GM18907 (cell line): Measurements from ENCODE around the gene SCMH1.
"Not testable (repeated sequence)": the region's sequence is repeated elsewhere in the genome, so short reads cannot be mapped to it uniquely, and the experiment has no call there.

ENCODE experiments used
- ATAC-seq: cut with Tn5 transposase; IDR thresholded peaks from one replicate; pipeline ENCODE4 v1.9.1; 2021; ENCODE audit warnings: mild to moderate bottlenecking, moderate library complexity; ENCODE audit not compliant: unreplicated experiment

The SCMH1 gene

DNA sequence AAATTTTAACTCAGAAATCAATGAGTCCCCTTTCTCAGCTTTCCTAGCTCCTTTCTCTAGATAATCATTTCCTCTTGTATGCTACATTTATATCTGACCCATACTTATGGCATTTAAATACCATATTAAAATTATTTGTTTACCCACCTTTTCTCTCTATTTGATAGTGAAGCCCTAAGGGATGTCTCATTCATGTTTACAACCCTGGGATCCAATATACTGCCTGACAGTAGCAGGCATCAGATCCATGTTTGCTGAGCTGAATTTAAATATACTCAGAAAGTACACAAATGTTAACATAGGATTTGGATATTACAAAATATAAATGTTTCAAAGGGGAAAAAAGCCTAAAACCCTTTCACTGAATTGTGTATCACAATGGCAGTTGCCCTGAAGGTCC, 26.5 kb downstream of the SCMH1 start:
- ATAC-seq: no peak

DNA sequence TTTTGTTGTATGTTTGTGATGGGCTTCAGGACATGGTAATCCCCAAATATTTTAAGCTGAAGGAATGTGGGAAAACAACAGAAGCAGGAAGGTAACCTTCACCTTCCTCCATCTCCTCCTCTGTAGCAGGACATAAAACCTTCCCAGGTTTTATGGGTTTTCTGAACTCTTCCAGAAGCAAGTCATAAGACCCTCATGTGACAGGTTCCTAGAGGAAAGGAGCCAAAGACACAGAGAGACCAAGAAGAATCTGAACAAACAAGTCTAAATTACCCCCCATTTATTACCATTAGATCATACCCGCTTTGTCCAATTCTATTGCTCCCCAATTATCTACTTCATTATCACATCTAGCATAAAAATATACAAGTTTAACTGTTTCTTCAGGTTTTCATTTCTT, 28.8 kb downstream of the SCMH1 start:
- ATAC-seq: no peak

DNA sequence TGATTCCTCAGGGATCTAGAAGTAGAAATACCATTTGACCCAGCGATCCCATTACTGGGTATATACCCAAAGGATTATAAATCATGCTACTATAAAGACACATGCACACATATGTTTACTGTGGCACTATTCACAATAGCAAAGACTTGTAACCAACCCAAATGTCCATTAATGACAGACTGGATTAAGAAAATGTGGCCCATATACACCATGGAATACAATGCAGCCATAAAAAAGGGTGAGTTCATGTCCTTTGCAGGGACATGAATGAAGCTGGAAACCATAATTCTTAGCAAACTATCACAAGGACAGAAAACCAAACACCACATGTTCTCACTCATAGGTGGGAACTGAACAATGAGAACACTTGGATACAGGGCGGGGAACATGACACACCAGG, 30.5 kb downstream of the SCMH1 start:
- ATAC-seq: not testable (repeated sequence)

DNA sequence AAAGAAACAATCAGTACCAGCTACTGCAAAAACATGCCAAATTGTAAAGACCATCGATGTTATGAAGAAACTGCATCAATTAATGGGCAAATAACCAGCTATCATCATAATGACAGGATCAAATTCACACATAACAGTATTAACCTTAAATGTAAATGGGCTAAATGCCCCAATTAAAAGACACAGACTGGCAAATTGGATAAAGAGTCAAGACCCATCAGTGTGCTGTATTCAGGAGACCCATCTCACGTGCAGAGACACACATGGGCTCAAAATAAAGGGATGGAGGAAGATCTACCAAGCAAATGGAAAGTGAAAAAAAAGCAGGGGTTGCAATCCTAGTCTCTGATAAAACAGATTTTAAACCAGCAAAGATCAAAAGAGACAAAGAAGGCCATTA, 35.1 kb downstream of the SCMH1 start:
- not testable (repeated sequence) for ATAC-seq

DNA sequence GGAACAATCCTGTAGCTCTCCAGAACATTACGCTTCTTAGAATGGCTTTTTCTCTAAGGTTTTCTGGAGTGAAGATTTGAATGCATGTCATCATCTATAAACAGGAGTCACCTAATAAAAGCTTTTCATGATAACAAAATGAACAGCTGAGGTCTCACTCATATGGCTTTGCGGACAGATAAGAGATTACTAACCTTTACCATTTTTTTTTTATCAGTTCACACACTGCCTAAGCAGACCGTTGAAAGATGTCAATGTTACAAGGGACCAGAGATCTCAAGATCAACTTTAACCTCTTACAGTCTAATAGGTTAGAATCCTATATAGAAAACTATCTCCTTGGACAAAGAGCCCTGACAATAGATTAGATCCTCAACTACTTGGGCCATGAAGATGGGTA, 41.4 kb downstream of the SCMH1 start:
- no peak for ATAC-seq

DNA sequence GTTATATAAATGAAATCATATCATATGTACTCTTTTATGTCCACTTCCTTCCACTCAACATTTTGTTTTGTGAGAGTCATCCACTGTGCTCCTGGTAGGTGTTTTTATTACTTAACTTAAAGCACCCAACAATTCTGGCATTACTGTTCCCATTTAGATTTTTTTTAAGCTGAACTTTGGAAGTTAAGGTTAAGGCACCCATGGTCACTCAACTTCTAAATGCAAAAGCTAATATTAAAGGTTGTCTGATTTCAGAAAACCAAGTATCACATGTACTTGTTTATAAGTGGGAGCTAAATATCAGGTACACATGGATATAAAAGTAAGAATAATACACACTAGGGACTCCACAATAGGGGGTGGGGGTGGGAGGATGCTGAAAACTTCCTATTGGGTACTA, 42.7 kb downstream of the SCMH1 start:
- ATAC-seq: no peak

DNA sequence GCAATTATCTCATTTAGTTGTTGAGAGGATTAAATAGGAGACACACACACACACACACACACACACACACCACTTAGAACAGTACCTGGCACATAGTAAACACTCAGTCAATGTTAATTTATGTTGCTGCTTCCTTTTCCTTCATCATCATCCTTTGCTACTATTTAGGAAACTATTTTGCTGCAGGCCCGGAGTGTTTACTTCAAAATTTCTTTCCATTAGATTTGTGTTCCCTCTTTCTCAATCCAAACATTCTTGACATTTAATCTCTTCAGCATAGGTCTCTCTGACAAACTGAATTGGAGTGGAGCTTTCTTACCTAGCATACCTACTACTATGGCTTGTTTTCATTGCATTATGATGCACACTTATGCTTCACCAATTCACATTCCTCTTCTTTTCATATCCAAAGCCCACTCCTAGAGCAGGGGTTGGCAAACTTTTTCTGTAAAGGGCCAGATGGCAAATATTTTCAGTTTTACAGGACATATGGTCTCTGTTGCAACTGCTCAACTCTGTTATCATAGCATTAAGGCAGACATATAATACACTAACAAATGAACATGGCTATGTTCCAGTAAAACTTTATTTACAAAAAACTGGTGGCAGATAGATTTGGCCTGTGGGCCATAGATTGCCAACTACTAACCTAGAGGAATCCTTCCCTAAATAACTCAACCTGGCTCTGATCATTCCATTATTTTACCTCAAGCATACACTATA, 49.5 kb downstream of the SCMH1 start:
- no peak for ATAC-seq

DNA sequence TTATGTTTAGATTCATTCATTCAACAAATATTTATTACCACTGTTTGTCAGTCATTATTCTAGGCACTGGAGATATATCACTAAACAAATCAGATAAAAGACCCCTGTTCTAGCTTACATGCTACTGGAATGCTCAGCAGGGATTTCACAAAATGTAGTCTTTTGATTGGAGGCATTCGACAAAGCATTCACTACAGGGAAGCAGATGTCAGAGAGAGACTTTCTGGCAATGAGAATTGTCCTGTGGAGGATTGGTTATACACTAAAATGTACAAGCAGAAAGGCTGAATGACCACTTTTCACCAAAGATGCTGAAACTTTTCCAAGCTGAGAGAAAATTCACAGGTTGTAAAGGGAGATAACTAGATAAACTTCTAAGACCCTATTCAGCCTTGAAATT, 57.7 kb downstream of the SCMH1 start:
- ATAC-seq: no peak

DNA sequence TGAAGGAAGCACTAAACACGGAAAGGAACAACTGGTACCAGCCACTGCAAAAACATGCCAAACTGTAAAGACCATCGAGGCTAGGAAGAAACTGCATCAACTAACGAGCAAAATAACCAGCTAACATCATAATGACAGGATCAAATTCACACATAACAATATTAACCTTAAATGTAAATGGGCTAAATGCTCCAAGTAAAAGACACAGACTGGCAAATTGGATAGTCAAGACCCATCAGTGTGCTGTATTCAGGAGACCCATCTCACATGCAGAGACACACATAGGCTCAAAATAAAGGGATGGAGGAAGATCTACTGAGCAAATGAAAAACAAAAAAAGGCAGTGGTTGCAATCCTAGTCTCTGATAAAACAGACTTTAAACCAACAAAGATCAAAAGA, 63.9 kb downstream of the SCMH1 start:
- ATAC-seq: not testable (repeated sequence)

DNA sequence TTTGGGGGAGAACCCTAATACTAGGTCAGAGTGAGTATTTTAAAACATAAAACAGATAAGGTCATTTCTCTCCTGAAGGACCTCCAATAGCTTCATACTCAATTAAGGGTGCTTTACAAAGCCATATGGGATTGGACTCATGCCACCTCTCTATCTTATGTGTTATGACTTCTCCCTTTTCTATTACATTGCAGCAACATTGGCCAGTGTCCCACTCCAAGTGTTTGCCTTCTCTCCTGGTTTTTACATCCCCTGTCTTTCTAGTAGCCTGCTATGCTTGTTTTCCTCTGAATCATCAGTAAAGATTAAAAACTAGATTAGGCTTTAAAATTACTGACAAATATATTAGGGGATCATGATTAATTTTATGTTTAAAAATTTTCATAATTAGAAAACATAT, 66.6 kb downstream of the SCMH1 start:
- no peak for ATAC-seq

DNA sequence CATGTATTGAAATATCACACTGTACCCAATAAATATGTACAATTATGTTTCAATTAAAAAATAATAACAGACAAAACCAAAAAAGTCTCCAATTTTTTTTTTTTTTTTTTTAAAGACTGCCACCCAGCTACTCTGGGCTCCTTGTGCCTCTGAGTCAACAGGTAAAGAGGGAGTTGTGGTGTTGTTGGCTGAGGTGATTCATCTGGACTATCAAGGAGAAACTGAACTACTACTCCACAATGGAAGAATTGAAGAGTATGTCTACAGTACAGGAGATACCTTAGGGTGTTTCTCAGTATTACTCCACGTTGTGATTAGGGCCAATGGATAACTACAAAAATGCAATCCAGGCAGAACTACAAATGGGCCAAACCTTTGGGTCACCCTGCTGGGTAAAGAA, 67.9 kb downstream of the SCMH1 start:
- no peak for ATAC-seq

DNA sequence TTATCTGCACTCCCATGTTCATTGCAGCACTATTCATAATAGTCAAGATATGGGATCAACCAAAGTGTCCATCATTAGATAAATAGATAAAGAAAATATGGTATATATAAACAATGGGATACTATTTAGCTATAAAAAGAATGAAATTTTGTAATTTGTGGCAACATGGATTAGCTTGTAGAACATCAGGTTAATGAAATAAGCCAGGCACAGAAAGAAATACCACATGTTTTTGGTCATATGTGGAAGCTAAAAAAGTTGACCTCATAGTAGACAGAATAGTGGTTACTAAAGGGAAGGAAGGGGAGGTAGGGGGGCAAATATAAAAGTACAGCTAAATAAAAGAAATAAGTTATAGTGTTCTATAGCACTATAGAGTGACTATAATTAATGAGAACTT, 68.5 kb downstream of the SCMH1 start:
- no peak for ATAC-seq

DNA sequence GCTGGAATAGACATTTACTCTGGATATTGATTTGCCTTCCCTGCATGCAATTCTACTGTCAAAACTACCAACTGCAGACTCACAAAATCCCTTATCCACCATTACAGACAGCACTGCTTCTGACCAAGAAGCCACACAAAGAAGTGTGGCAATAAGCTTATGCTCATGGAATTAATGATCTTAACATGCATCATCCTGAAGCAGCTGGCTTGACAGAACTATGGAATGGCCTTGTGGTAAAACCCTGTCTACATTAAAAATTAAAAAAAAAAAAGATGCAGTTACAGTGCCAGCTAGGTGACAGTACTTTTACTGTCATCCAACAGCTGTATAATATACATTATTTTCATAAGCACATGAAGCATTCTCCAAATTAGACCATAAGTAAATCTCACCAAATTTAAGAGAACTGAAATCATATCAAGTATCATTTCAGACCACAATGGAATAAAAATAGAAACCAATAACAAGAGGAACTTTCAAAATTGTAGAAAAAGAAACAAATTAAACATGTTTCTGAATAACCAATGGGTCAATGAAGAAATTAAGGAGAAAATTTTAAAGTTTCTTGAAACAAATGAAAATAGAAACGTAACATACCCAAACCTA, 70.7 kb downstream of the SCMH1 start:
- no peak for ATAC-seq

DNA sequence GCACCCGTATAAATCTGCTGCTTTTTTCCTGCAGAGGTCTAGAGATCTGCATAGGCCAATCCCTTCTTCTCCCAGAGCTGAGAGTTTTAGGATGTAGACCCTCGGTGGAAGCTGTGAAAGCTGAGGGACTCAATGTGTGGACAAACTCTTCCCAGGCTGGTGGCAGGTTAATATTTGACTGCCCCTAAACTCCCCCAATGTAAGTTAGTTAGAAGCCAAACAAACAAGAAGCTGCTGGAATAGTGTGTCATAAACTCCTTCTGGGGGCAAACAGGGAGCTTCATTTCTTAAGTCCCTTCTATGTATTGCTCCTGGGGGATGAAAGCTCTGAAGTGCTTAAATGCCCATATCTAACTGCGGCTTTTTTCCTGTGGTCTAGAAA, 72.3 kb downstream of the SCMH1 start:
- ATAC-seq: no peak

DNA sequence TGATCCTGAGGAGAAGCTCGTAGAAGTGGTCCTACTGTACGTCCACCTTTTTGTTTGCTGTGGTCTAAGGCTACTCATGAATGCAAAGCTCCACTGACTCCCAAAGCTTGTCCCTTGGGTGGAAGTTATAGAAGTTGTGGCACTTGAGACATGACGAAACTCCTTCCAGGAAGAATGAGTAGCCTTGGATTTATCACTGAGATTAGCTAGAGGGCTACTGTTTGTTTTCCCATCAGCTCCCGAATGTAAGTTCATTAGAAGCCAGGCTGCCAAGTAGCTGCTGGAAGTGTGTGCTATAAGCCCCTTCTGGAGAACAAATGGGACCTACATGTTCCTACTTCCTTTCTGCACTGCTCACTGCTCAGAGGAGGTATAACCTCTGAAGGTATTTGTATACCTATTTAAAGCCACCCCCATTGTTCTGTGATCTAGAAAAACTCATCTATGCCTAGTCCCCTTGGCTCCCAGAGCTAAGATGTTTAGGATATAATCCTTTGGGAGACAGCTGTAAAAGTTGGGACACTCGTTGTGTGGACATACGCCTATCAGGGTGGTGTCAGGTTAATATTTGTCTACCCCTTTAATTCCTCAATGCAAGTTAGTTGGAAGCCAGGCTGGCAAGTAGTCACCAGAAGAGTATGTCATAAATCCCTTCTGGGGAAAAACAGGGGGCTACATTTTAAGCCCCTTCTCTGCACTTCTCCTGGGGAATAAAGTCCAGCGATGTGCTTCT, 72.9 kb downstream of the SCMH1 start:
- ATAC-seq: no peak

DNA sequence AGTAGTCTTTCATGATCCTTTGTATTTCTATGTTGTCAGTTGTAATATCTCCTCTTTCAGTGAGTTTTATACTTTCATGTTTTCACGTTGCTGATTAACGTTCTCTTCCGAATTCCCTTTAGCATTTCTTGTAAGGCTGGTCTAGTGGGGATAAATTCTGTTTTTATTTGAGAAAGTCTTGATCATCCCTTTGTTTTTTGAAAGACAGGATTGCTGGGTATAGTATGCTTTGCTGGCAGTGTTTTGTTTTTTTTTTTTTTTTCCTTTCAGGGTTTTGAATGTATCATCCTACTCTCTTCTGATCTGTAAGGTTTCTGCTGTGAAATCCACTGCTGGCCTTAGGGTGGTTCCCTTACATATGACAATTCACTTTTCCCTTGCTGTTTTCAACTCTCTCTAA, 74.4 kb downstream of the SCMH1 start:
- ATAC-seq: no peak

DNA sequence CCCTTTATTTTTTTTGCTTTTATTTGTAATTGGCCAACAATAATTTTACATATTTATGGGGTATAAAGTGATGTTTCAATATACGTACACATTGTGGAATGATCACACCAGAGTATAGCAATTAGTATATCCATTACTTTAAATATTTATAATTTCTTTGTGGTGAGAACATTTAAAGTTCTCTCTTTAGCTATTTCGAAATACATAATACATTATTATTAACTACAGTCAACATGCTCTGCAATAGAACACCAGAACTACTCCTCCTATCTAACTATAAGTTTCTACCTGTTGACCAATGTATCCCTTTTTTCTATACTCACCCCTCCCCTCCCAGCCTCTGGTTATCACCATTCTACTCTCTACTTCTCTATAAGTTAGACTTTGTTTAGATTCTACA, 77.4 kb downstream of the SCMH1 start:
- no peak for ATAC-seq

DNA sequence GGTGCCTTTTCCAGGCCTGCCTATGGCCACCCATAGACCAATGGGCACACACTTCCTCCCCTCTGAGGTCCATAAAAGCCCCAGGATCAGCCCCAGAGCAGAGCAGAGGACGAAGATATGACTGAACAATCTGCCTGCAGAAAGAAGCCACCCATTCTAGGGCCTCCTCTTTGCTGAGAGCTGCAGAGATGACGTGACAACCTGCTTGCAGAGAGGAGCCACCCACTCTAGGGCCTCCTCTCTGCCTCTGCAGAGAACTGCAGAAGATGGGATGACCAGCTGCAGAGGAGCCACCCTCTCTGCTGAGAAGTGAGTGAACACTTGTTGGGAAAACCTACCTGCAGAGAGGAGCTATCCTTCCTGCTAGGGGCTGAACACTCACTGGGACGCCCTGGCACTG, 79.7 kb downstream of the SCMH1 start:
- ATAC-seq: no peak

DNA sequence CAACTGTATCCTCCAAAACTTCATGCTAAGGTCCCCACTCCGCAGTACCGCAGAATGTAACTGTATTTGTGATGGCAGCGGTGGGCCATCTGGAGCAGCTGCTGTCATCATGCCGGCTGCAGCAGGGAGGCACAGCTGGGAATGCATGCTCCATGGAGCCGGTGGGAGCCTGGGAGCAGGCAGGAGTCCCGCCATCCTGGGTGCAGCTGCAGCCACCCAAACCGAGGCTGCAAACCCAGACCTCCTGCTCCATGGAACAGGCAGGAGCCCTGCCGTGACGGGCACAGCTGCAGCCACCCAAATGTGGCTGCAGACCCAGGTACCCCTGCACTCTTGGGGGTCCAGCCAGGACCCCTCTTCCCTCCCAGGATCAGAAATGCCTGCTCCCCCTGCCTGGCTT, 80.3 kb downstream of the SCMH1 start:
- no peak for ATAC-seq

DNA sequence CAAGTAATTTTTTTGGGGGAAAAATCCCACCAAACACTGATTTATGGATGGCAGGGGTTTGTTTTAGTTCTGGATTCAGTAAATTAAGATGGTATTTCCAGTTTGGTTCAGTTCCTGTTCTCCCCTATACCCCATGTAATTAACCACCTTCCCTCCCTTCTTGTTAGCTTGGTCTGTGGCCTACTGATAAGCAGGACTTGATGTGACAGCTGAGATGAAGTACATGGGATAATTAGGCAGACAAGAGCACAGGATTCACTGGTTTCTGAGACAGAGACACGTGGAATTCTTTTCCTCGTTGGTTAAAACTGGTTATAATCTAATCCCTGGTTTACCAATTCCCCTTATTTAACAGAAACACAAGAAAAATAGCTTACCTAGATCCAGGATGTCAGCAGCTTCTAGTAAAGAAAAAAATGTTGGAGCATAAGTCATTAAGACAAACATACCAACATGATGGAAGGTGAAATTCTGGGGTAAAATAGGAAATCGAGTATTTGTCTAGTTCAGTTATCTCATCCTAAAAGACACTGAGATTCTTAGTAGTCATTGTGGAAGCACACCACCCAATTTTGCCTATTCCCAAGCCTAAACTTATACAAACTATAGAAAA, 81.5 kb downstream of the SCMH1 start:
- no peak for ATAC-seq

DNA sequence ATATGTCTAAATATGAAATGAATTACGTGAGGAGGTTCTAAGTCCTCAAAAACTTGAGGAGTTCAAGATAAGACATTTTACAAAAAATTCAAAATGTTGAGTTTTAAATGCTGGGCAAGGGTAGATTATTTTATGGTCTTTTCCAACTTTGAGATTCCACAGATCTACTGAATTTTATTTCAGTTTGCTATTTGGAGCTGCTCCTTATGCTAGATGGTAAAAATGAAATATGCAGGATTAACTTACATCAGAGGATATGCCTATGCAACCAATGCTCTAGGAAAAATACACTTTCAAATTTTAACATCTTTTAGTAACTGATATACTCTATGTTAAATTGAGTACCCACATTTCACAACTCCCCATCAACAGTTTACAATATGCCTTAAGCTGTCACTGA, 83.1 kb downstream of the SCMH1 start:
- ATAC-seq: no peak
